Mesothelial cell of epicardium (in vitro differentiated cells): ENCODE results near the gene PIP5KL1. TPM values are rescaled to one million over a fixed set of nuclear protein-coding genes. Genes with fewer than 3 reads are reported as not detected.

ENCODE experiments used
- DNase-seq, 2 experiments: peaks; one replicate each; pipeline ENCODE4 v3.0.0; 2021; ENCODE audit warnings: low spot score in 2 of 2; ENCODE audit not compliant: unreplicated experiment in 2 of 2
- H3K27ac Mint-ChIP-seq: 2 replicates; pipeline ENCODE4 v1.8.0; 2021; ENCODE audit warnings: mixed read lengths
- H3K27me3 Mint-ChIP-seq: 2 replicates; pipeline ENCODE4 v1.8.0; 2021; ENCODE audit warnings: low read depth, mixed read lengths
- H3K36me3 Mint-ChIP-seq: 2 replicates; pipeline ENCODE4 v1.8.0; 2021; ENCODE audit warnings: mixed read lengths
- H3K4me1 Mint-ChIP-seq: 2 replicates; pipeline ENCODE4 v1.8.0; 2021; ENCODE audit warnings: mixed read lengths
- H3K4me3 Mint-ChIP-seq: 2 replicates; pipeline ENCODE4 v1.8.0; 2021; ENCODE audit warnings: mild to moderate bottlenecking, moderate library complexity, mixed read lengths
- H3K9me3 Mint-ChIP-seq: 2 replicates; pipeline ENCODE4 v1.8.0; 2021; ENCODE audit warnings: mixed read lengths
- CTCF ChIP-seq: fragments of 200-600 bp; sonication (generic); IDR thresholded peaks from one replicate; pipeline ENCODE4 v1.5.0; 2021; ENCODE audit warnings: antibody characterized with exemption; ENCODE audit not compliant: unreplicated experiment
- total RNA-seq: library from RNA; stranded (reverse); gene quantifications from 3 replicates; pipeline ENCODE4 v1.2.1, GENCODE V29; 2021

The PIP5KL1 gene
- total RNA-seq, 1 donor from 2014 or later, result 8.2 TPM

- no peaks in the 10 kb centered on the region for H3K36me3 Mint-ChIP-seq
- H3K27me3 Mint-ChIP-seq, result peaks cover 19% of the 10 kb centered on the region
- H3K27ac Mint-ChIP-seq, result no peak overlapping the region
- TF ChIP-seq CTCF, result no peak
- H3K4me3 Mint-ChIP-seq, result no peak overlapping the region
- DNase-seq, result no peak
- H3K9me3 Mint-ChIP-seq, result no peaks in the 10 kb centered on the region
- H3K4me1 Mint-ChIP-seq, result peaks cover 16% of the 10 kb centered on the region
Observed at GRCh38 chr9:127920794-127921193, 9.8 kb downstream of the PIP5KL1 start.

- DNase-seq, result no peak
- Mint-ChIP-seq H3K27me3 (peaks cover 8% of the 10 kb centered on the region), H3K27ac (no peak overlapping the region), H3K4me3 (no peak overlapping the region), H3K4me1 (peaks cover 16% of the 10 kb centered on the region), H3K36me3 (no peaks in the 10 kb centered on the region), H3K9me3 (no peaks in the 10 kb centered on the region)
- TF ChIP-seq CTCF, result no peak
Observed at GRCh38 chr9:127919253-127919815, 11.2 kb downstream of the PIP5KL1 start.

GRCh38 chr9:127918183-127919107 is 12.1 kb downstream of the PIP5KL1 start:
- Mint-ChIP-seq H3K36me3 (no peaks in the 10 kb centered on the region), H3K27ac (no peak overlapping the region), H3K9me3 (no peaks in the 10 kb centered on the region), H3K4me1 (peaks cover 16% of the 10 kb centered on the region), H3K4me3 (peak overlapping the region; percentile 30), H3K27me3 (peaks cover 4% of the 10 kb centered on the region)
- DNase-seq, result no peak
- TF ChIP-seq CTCF, result no peak

GRCh38 chr9:127917603-127918002 is 13.0 kb downstream of the PIP5KL1 start:
- Mint-ChIP-seq H3K9me3 (no peaks in the 10 kb centered on the region), H3K27ac (no peak overlapping the region), H3K36me3 (peaks cover 2% of the 10 kb centered on the region), H3K4me1 (peaks cover 16% of the 10 kb centered on the region), H3K4me3 (peak overlapping the region; percentile 63), H3K27me3 (peaks cover 2% of the 10 kb centered on the region)
- no peak for DNase-seq
- TF ChIP-seq CTCF, result no peak

- Mint-ChIP-seq H3K9me3 (no peaks in the 10 kb centered on the region), H3K36me3 (peaks cover 3% of the 10 kb centered on the region), H3K4me1 (peaks cover 16% of the 10 kb centered on the region), H3K27me3 (peaks cover 2% of the 10 kb centered on the region), H3K27ac (peak within 1 kb of the TSS; percentile 34), H3K4me3 (peak within 1 kb of the TSS; percentile 71)
- TF ChIP-seq CTCF, result no peak
- DNase-seq, result peak; percentile 85 to 91
Observed at GRCh38 chr9:127916720-127917581, 13.6 kb downstream of the PIP5KL1 start, which contains the start of gene ST6GALNAC4. TSS of gene ST6GALNAC4 (minus strand) at chr9:127917041. CDS start at chr9:127916419, 622 bp downstream.
